Tibial nerve (tissue), 4 donors: ENCODE results near the gene RNF4. TPM values are rescaled to one million over a fixed set of nuclear protein-coding genes. Genes with fewer than 3 reads are reported as not detected.
"Not testable (repeated sequence)": the region's sequence is repeated elsewhere in the genome, so short reads cannot be mapped to it uniquely, and the experiment has no call there.

Experiments
- DNase-seq, 2 donors: peaks; one replicate each; pipeline ENCODE4 v3.0.0-alpha.2; 2019; ENCODE audit warnings: low spot score in 2 of 2
- H3K27ac ChIP-seq, 4 donors: fragments of 200-600 bp; sonication (generic) in 3 of 4; one replicate each; pipeline ENCODE4 v1.5.1; 2017 to 2019; ENCODE audit warnings: mild to moderate bottlenecking in 1 of 4
- H3K27me3 ChIP-seq, 2 donors: fragments of 200-600 bp; sonication (generic) in 1 of 2; one replicate each; pipeline versions ENCODE4 v1.5.1 to v1.6.0; 2017 to 2019
- H3K36me3 ChIP-seq, 3 donors: fragments of 200-600 bp; sonication (generic); one replicate each; pipeline ENCODE4 v1.5.1; 2018 to 2019
- H3K4me1 ChIP-seq, 4 donors: fragments of 200-600 bp; sonication (generic) in 3 of 4; one replicate each; pipeline ENCODE4 v1.5.1; 2017 to 2019
- H3K4me3 ChIP-seq, 4 donors: fragments of 200-600 bp; sonication (generic) in 3 of 4; one replicate each; pipeline ENCODE4 v1.5.1; 2017 to 2019; ENCODE audit warnings: mild to moderate bottlenecking in 1 of 4, moderate library complexity in 1 of 4
- H3K9me3 ChIP-seq, 4 donors: fragments of 200-600 bp; sonication (generic) in 3 of 4; one replicate each; pipeline ENCODE4 v1.5.1; 2017 to 2019
- CTCF ChIP-seq, 5 experiments: fragments of 200-600 bp in 3 of 5; fragments of 450-650 bp in 2 of 5; sonication (generic) in 3 of 5; IDR thresholded peaks; one replicate each; pipeline ENCODE4 v1.5.1; 2016 to 2019; ENCODE audit warnings: antibody characterized with exemption in 5 of 5, mild to moderate bottlenecking in 3 of 5, moderate library complexity in 2 of 5
- EP300 ChIP-seq, 2 donors: sonication (generic); formaldehyde crosslinking; IDR thresholded peaks; one replicate each; pipeline ENCODE4 v1.6.1; 2017; ENCODE audit warnings: antibody characterized with exemption in 2 of 2, mild to moderate bottlenecking in 1 of 2
- POLR2A ChIP-seq, 2 donors: fragments of 450-650 bp; IDR thresholded peaks; one replicate each; pipeline ENCODE4 v1.6.1; 2017; ENCODE audit warnings: antibody characterized with exemption in 2 of 2, mild to moderate bottlenecking in 2 of 2, moderate library complexity in 2 of 2
- WGBS, 2 donors: methylation state at CpG; one replicate each; pipeline ENCODE4 v1.1.5; 2018; 5-methylcytosine and 5-hydroxymethylcytosine counted together
- total RNA-seq, 4 donors: library from RNA; depleted of rRNA; stranded (reverse); fragments of >200 nt; gene quantifications; one replicate each; pipeline ENCODE4 v1.1.0, GENCODE V29; 2016

RNF4 gene
- total RNA-seq, 4 donors from 2014 or later, result 33.0 to 67.7 (median 49.3) TPM

- no peak for DNase-seq
Observed at GRCh38 chr4:2545321-2546013, 76.6 kb downstream of the RNF4 start.

GRCh38 chr4:2546286-2546823, 77.4 kb downstream of the RNF4 start:
- Histone ChIP-seq H3K27ac (no peak overlapping the region), H3K9me3 (no peaks in the 10 kb centered on the region), H3K36me3 (no peaks in the 10 kb centered on the region), H3K27me3 (no peaks in the 10 kb centered on the region), H3K4me1 (peaks cover 0 to 5% (median 0%) of the 10 kb centered on the region in 4 donors), H3K4me3 (no peak overlapping the region)
- no peak for DNase-seq
- TF ChIP-seq POLR2A (IDR thresholded peaks at IDR 0.05), result no peak
- no peak for TF ChIP-seq EP300 (IDR thresholded peaks at IDR 0.05)
- TF ChIP-seq CTCF (IDR thresholded peaks at IDR 0.05), result no peak

More at GRCh38 chr4:2545321-2546013, 76.6 kb downstream of the RNF4 start:
- no peaks in the 10 kb centered on the region for H3K9me3 ChIP-seq
- no peak overlapping the region for H3K27ac ChIP-seq
- 93 to 96% methylated on average over 7 of the region's 7 CpGs for WGBS, 2 donors
- TF ChIP-seq EP300 (IDR thresholded peaks at IDR 0.05), result no peak
- no peak for TF ChIP-seq POLR2A (IDR thresholded peaks at IDR 0.05)
- TF ChIP-seq CTCF (IDR thresholded peaks at IDR 0.05), result no peak
- H3K27me3 ChIP-seq, result no peaks in the 10 kb centered on the region
- no peaks in the 10 kb centered on the region for H3K36me3 ChIP-seq
- H3K4me1 ChIP-seq, result peaks cover 0 to 6% (median 0%) of the 10 kb centered on the region in 4 donors
- no peak overlapping the region for H3K4me3 ChIP-seq

GRCh38 chr4:2546961-2547691, 78.2 kb downstream of the RNF4 start:
- WGBS, 2 donors, result 97 to 98% methylated on average over 16 of the region's 16 CpGs
- H3K27ac ChIP-seq, H3K4me3 ChIP-seq, DNase-seq, H3K4me1 ChIP-seq, H3K27me3 ChIP-seq, H3K9me3 ChIP-seq, H3K36me3 ChIP-seq: not testable (repeated sequence)

GRCh38 chr4:2551118-2551517, 82.2 kb downstream of the RNF4 start:
- Histone ChIP-seq H3K36me3 (no peaks in the 10 kb centered on the region), H3K27me3 (no peaks in the 10 kb centered on the region), H3K27ac (no peak overlapping the region), H3K4me1 (peaks cover 0 to 19% (median 0%) of the 10 kb centered on the region in 4 donors), H3K9me3 (no peaks in the 10 kb centered on the region), H3K4me3 (no peak overlapping the region)
- no peak for TF ChIP-seq POLR2A (IDR thresholded peaks at IDR 0.05)
- no peak for TF ChIP-seq EP300 (IDR thresholded peaks at IDR 0.05)
- no peak for TF ChIP-seq CTCF (IDR thresholded peaks at IDR 0.05)
- DNase-seq, result no peak

- Histone ChIP-seq H3K27ac (no peak overlapping the region), H3K4me1 (peaks cover 0 to 32% (median 0%) of the 10 kb centered on the region in 4 donors), H3K4me3 (no peak overlapping the region), H3K27me3 (no peaks in the 10 kb centered on the region), H3K36me3 (no peaks in the 10 kb centered on the region), H3K9me3 (no peaks in the 10 kb centered on the region)
- no peak for TF ChIP-seq POLR2A (IDR thresholded peaks at IDR 0.05)
- no peak for TF ChIP-seq EP300 (IDR thresholded peaks at IDR 0.05)
- TF ChIP-seq CTCF (IDR thresholded peaks at IDR 0.05), result no peak
- 94 to 96% methylated on average over 11 of the region's 11 CpGs for WGBS, 2 donors
- DNase-seq, result no peak
Observed at GRCh38 chr4:2552806-2553205, 83.9 kb downstream of the RNF4 start.
